ENCODE results near the gene PSMB7.

Gene PSMB7

GRCh38 chr9:124452841-124453585 lies 37.8 kb upstream of the PSMB7 start:
- H3K27me3 ChIP-seq (ENCODE audit: insufficient read depth, low read length): peaks cover 37% of the 10 kb centered on the region
- H3K9me3 ChIP-seq (ENCODE audit: insufficient read depth, low read depth, low read length): no peaks in the 10 kb centered on the region
- WGBS: 55% methylated on average over 85 of the region's 85 CpGs
- H3K27ac ChIP-seq (ENCODE audit: low read depth, low read length): no peak overlapping the region
- peaks cover 4% of the 10 kb centered on the region; the same call in 1 of the 2 replicates for H3K4me1 ChIP-seq (ENCODE audit: insufficient read depth, low read length)
- H3K9ac ChIP-seq (ENCODE audit: low read depth, low read length): no peak overlapping the region; the same call in 1 of the 2 replicates
- no peaks in the 10 kb centered on the region for H3K36me3 ChIP-seq (ENCODE audit: insufficient read depth, low read length)
- peak overlapping the region; percentile 45 for H3K4me3 ChIP-seq (ENCODE audit: low read length)

GRCh38 chr9:124452326-124452725 lies 37.1 kb upstream of the PSMB7 start:
- no peak overlapping the region for H3K27ac ChIP-seq (ENCODE audit: low read depth, low read length)
- H3K9ac ChIP-seq (ENCODE audit: low read depth, low read length): no peak overlapping the region

GRCh38 chr9:124450931-124451661 lies 35.9 kb upstream of the PSMB7 start:
- WGBS: 58% methylated on average over 19 of the region's 19 CpGs
- Histone ChIP-seq H3K36me3 (ENCODE audit: insufficient read depth, low read length) (no peaks in the 10 kb centered on the region), H3K4me1 (ENCODE audit: insufficient read depth, low read length) (peaks cover 4% of the 10 kb centered on the region; the same call in 1 of the 2 replicates), H3K27me3 (ENCODE audit: insufficient read depth, low read length) (peaks cover 37% of the 10 kb centered on the region), H3K27ac (ENCODE audit: low read depth, low read length) (no peak overlapping the region), H3K9me3 (ENCODE audit: insufficient read depth, low read depth, low read length) (no peaks in the 10 kb centered on the region), H3K4me3 (ENCODE audit: low read length) (peak overlapping the region; percentile 49), H3K9ac (ENCODE audit: low read depth, low read length) (no peak overlapping the region)

More at GRCh38 chr9:124452326-124452725, 37.1 kb upstream of the PSMB7 start:
- Histone ChIP-seq H3K4me3 (ENCODE audit: low read length) (no peak overlapping the region), H3K36me3 (ENCODE audit: insufficient read depth, low read length) (no peaks in the 10 kb centered on the region), H3K4me1 (ENCODE audit: insufficient read depth, low read length) (peaks cover 4% of the 10 kb centered on the region; the same call in 1 of the 2 replicates), H3K9me3 (ENCODE audit: insufficient read depth, low read depth, low read length) (no peaks in the 10 kb centered on the region), H3K27me3 (ENCODE audit: insufficient read depth, low read length) (peaks cover 37% of the 10 kb centered on the region)
- 89% methylated on average over 19 of the region's 19 CpGs for WGBS

- H3K9me3 ChIP-seq (ENCODE audit: insufficient read depth, low read depth, low read length): no peaks in the 10 kb centered on the region
- no peak within 1 kb of the TSS for H3K27ac ChIP-seq (ENCODE audit: low read depth, low read length)
- 3% methylated on average over 38 of the region's 41 CpGs for WGBS
- H3K9ac ChIP-seq (ENCODE audit: low read depth, low read length): peak within 1 kb of the TSS; percentile 21; the same call in 1 of the 2 replicates
- H3K4me1 ChIP-seq (ENCODE audit: insufficient read depth, low read length): peaks cover 4% of the 10 kb centered on the region; the same call in 1 of the 2 replicates
- H3K36me3 ChIP-seq (ENCODE audit: insufficient read depth, low read length): no peaks in the 10 kb centered on the region
- H3K4me3 ChIP-seq (ENCODE audit: low read length): peak within 1 kb of the TSS; percentile 49
- peaks cover 37% of the 10 kb centered on the region for H3K27me3 ChIP-seq (ENCODE audit: insufficient read depth, low read length)
Measured at GRCh38 chr9:124450241-124450924, 35.1 kb upstream of the PSMB7 start, which contains the start of gene ADGRD2. TSS of gene ADGRD2 (plus strand) at chr9:124450451. CDS start at chr9:124451667, 1,216 bp downstream.

DNA sequence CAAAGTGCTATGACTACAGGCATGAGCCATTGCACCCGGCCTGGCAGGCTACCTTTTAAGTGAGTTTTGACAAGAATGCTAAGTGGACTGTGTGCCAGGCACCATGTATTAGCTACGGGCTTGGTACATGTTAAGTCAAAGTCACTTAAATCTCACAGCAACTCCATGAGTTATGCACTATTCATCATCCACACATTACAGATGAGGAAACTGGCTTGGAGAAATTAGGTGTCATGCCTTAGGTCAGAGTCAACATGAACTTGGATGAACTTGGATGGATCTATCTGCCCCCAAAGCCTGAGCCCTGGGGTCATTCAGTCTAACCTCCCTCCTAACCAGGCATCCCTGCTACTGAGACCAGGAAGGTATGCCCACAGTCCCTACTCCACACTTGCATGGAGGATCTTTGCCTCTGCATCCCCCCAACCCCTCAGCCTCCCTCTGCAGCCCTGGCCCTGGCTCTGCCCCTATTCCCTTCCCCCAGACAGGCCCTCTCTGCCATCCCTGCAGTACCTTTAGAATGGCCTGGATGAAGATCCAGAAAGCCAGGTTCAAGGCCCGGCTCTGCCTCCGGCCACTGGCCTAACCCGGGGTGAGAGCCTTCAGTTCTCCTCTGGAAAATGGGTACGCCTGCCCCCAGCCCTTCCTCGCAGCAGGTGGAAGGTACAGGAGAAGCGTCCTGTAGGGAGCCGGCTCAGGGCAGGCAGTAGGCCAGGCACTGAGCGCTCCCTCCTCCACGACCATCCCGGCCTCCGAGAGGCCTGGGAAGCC lies 34.3 kb upstream of the PSMB7 start:
- Histone ChIP-seq H3K4me1 (ENCODE audit: insufficient read depth, low read length) (peaks cover 4% of the 10 kb centered on the region; the same call in 1 of the 2 replicates), H3K27ac (ENCODE audit: low read depth, low read length) (no peak overlapping the region), H3K9me3 (ENCODE audit: insufficient read depth, low read depth, low read length) (no peaks in the 10 kb centered on the region), H3K9ac (ENCODE audit: low read depth, low read length) (no peak overlapping the region), H3K27me3 (ENCODE audit: insufficient read depth, low read length) (peaks cover 37% of the 10 kb centered on the region), H3K36me3 (ENCODE audit: insufficient read depth, low read length) (no peaks in the 10 kb centered on the region), H3K4me3 (ENCODE audit: low read length) (no peak overlapping the region)
- 79% methylated on average over 13 of the region's 13 CpGs for WGBS

DNA sequence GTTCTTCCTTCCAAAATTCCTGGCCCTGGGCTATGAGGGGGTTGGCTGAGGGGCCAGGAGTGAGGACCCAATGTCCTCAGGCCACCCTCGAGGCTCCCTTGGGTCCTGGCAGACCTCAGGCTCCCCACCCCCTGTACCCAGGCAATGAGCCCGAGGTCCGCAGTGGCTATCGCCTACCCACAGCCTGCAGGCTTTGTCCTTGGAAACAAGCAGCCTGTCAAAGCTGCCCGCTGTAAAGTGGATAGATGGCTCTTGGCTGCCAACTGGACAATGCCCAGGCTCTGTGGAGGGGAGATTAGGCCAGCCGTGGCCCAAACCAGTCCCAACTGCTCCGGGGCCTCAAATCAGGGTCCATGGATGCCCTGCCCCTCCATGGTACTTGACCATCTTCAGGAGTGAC lies 32.8 kb upstream of the PSMB7 start:
- 93% methylated on average over 7 of the region's 7 CpGs for WGBS
- Histone ChIP-seq H3K9ac (ENCODE audit: low read depth, low read length) (no peak overlapping the region), H3K27ac (ENCODE audit: low read depth, low read length) (no peak overlapping the region), H3K4me3 (ENCODE audit: low read length) (no peak overlapping the region), H3K36me3 (ENCODE audit: insufficient read depth, low read length) (no peaks in the 10 kb centered on the region), H3K9me3 (ENCODE audit: insufficient read depth, low read depth, low read length) (no peaks in the 10 kb centered on the region), H3K27me3 (ENCODE audit: insufficient read depth, low read length) (peaks cover 26% of the 10 kb centered on the region), H3K4me1 (ENCODE audit: insufficient read depth, low read length) (peaks cover 4% of the 10 kb centered on the region; the same call in 1 of the 2 replicates)

DNA sequence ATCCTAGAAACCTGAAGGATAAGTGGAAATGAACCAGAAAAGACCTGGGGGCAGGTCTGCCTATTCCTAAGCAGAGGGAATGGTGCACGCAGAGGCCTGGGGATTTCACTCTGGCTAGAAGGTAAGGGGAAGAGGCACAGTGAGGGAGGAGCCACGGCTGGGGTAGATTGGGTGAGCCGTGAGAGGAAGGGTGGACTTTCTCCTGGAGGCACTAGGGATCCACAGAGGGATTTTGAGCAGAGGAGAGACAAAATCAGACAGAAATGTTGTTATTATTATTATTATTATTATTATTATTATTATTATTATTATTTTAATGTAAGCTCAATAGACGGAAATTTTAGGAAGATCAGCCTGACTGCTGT lies 32.0 kb upstream of the PSMB7 start:
- WGBS: 77% methylated on average over 4 of the region's 4 CpGs
- peaks cover 19% of the 10 kb centered on the region for H3K27me3 ChIP-seq (ENCODE audit: insufficient read depth, low read length)

DNA sequence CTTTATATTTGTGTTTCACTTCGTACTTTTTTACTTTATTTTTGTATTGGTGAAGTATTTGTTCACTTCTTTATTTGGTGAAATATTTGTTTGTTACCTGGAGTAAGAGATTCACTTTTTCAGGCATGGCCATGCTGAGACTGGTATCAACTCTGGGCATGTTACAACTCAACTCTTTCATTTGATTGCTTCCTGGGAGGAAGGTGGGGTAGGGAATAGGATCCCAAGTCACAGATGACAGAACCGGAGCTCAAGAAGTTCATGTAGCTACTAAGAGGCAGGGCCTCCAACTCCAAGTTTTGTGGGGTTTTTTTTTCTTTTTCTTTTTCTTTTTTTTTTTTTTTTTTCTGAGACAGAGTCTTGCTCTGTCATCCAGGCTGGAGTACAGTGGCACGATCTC lies 28.9 kb upstream of the PSMB7 start:
- Histone ChIP-seq H3K36me3 (ENCODE audit: insufficient read depth, low read length) (no peaks in the 10 kb centered on the region), H3K4me3 (ENCODE audit: low read length) (no peak overlapping the region), H3K9me3 (ENCODE audit: insufficient read depth, low read depth, low read length) (no peaks in the 10 kb centered on the region), H3K9ac (ENCODE audit: low read depth, low read length) (no peak overlapping the region), H3K4me1 (ENCODE audit: insufficient read depth, low read length) (no peaks in the 10 kb centered on the region), H3K27ac (ENCODE audit: low read depth, low read length) (no peak overlapping the region), H3K27me3 (ENCODE audit: insufficient read depth, low read length) (no peaks in the 10 kb centered on the region)
- WGBS: 80% methylated on average over 2 of the region's 3 CpGs

More for the DNA sequence above, 32.0 kb upstream of the PSMB7 start:
- H3K27ac ChIP-seq (ENCODE audit: low read depth, low read length): no peak overlapping the region
- no peaks in the 10 kb centered on the region for H3K36me3 ChIP-seq (ENCODE audit: insufficient read depth, low read length)
- H3K9me3 ChIP-seq (ENCODE audit: insufficient read depth, low read depth, low read length): no peaks in the 10 kb centered on the region
- no peak overlapping the region for H3K9ac ChIP-seq (ENCODE audit: low read depth, low read length)
- no peak overlapping the region for H3K4me3 ChIP-seq (ENCODE audit: low read length)
- H3K4me1 ChIP-seq (ENCODE audit: insufficient read depth, low read length): peaks cover 4% of the 10 kb centered on the region; the same call in 1 of the 2 replicates

DNA sequence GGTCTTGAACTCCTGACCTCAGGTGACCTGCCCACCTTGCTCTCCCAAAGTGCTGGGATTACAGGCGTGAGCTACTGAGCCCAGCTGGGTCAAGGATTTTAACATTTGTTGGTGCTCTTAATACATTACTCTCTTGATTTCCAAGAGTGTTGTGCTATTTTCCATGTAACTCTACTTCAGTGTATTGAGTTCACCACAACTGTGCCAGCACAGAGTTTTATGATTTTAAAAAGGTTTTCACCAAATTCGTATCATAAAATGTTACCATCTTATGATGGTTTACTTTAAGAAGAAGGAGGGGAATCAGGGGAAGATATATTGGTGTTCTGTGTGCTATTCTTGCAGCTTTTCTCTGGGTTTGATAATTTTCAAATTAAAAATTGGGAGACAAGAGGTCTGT lies 28.4 kb upstream of the PSMB7 start:
- WGBS: 95% methylated on average over 2 of the region's 2 CpGs
- no peak overlapping the region for H3K27ac ChIP-seq (ENCODE audit: low read depth, low read length)

GRCh38 chr9:124442826-124443225 lies 27.6 kb upstream of the PSMB7 start:
- WGBS: 92% methylated on average over 3 of the region's 3 CpGs
- no peak overlapping the region for H3K27ac ChIP-seq (ENCODE audit: low read depth, low read length)

More for the DNA sequence above, 28.4 kb upstream of the PSMB7 start:
- no peak overlapping the region for H3K4me3 ChIP-seq (ENCODE audit: low read length)
- H3K4me1 ChIP-seq (ENCODE audit: insufficient read depth, low read length): no peaks in the 10 kb centered on the region
- H3K9ac ChIP-seq (ENCODE audit: low read depth, low read length): no peak overlapping the region
- H3K9me3 ChIP-seq (ENCODE audit: insufficient read depth, low read depth, low read length): no peaks in the 10 kb centered on the region
- H3K36me3 ChIP-seq (ENCODE audit: insufficient read depth, low read length): no peaks in the 10 kb centered on the region
- H3K27me3 ChIP-seq (ENCODE audit: insufficient read depth, low read length): no peaks in the 10 kb centered on the region

More at GRCh38 chr9:124442826-124443225, 27.6 kb upstream of the PSMB7 start:
- Histone ChIP-seq H3K9me3 (ENCODE audit: insufficient read depth, low read depth, low read length) (no peaks in the 10 kb centered on the region), H3K27me3 (ENCODE audit: insufficient read depth, low read length) (no peaks in the 10 kb centered on the region), H3K36me3 (ENCODE audit: insufficient read depth, low read length) (no peaks in the 10 kb centered on the region), H3K4me3 (ENCODE audit: low read length) (no peak overlapping the region), H3K9ac (ENCODE audit: low read depth, low read length) (no peak overlapping the region), H3K4me1 (ENCODE audit: insufficient read depth, low read length) (no peaks in the 10 kb centered on the region)
